Heart left ventricle (tissue), 13 donors: ENCODE measurements around the gene ANKRD18A.

ENCODE experiments used
- CTCF ChIP-seq, 12 donors: fragments of 200-600 bp; sonication (generic) in 4 of 12; IDR thresholded peaks; one replicate each; pipeline versions ENCODE4 v1.5.0 to v1.8.0; 2018 to 2022; ENCODE audit warnings: antibody characterized with exemption in 12 of 12, mild to moderate bottlenecking in 5 of 12
- POLR2A ChIP-seq, 2 donors: fragments of 450-650 bp; IDR thresholded peaks; one replicate each; pipeline ENCODE4 v1.6.1; 2017; ENCODE audit warnings: antibody characterized with exemption in 2 of 2, mild to moderate bottlenecking in 2 of 2, moderate library complexity in 2 of 2
- donor health status: ischemic (EF 13 %, LVEDD 7.1; RV severe dilation, severe dysfunction).
- donor health status: DM: no; HTN: yes; CAD: no.
- donor health status: DM: no; HTN: no; CAD: no.
- donor health status: ischemic (EF 25% LVEDD 6.9; RV normal size, moderate dysfunction).
- donor health status: ischemic (EF 25% LVEDD 5.7; RV mildly dilated, moderate dysfunction).
- donor health status: ischemic (EF 35%, LVEDD 5.7; RV mildly dilated, moderate dysfunction).
- donor health status: nonischemic (EF 11% LVEDD 7.7; RV severe dilation, severe dysfunction).
- donor health status: DM: yes; HTN: yes; CAD: no.
- donor health status: PGD.
- donor health status: ischemic (EF 29% LVEDD 5.4; RV normal size, mild dysfunction).
- donor health status: nonischemic (EF 23%, LVEDD 6.1; RV moderate dilation, normal function).

DNA sequence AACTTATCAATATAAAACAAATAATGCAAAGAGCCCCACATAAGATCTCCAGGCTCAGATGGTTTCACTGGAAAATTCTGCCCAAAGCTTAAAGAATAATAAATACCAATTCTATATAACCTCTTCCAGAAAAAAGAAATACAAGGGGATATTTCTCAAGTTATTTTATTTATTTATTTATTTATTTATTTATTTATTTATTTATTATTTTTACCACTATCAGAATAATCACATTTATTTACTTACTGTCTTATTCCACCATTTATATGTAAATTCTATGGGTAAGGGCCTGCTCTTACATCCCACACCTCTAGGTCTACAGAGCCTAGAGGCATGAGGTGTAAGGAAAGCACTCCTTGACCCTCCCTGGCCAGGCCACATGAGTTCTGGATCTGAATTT is 91.1 kb downstream of the ANKRD18A start:
- no peak for TF ChIP-seq POLR2A (IDR thresholded peaks at IDR 0.05)
- TF ChIP-seq CTCF (IDR thresholded peaks at IDR 0.05) = no peak
